Astrocyte of the spinal cord (primary cell): ENCODE results near the gene RERE.
A peak's percentile ranks its signal among the peaks of the same experiment; 100 is the strongest.

Experiments
- DNase-seq: peaks from one replicate; pipeline ENCODE4 v3.0.0; 2011; ENCODE audit warnings: low read depth, low spot score
- H3K4me3 ChIP-seq: 2 replicates; pipeline ENCODE4 v1.5.1; 2011; ENCODE audit warnings: low read depth, mild to moderate bottlenecking, low read length, moderate library complexity
- CTCF ChIP-seq: IDR thresholded peaks from 2 replicates; pipeline ENCODE4 v1.5.1; 2012; ENCODE audit warnings: low read depth, mild to moderate bottlenecking, low read length, inconsistent platforms
- in situ Hi-C: cut with HindIII; loops from 2 replicates; pipeline ENCODE4 v1.10.0; 2017; ENCODE audit warnings: low sequenced_read_pairs

The RERE gene

GRCh38 chr1:8417625-8418024 lies 399.8 kb downstream of the RERE start:
- no peak for DNase-seq
- no peak for TF ChIP-seq CTCF
- in situ Hi-C loops, result no loop called here
- H3K4me3 ChIP-seq, result no peak overlapping the region

- no peak overlapping the region for H3K4me3 ChIP-seq
- DNase-seq, result no peak
- in situ Hi-C loops, result no loop called here
- TF ChIP-seq CTCF, result no peak
These were observed 400.6 kb downstream of the RERE start for GRCh38 chr1:8416881-8417280.

DNA sequence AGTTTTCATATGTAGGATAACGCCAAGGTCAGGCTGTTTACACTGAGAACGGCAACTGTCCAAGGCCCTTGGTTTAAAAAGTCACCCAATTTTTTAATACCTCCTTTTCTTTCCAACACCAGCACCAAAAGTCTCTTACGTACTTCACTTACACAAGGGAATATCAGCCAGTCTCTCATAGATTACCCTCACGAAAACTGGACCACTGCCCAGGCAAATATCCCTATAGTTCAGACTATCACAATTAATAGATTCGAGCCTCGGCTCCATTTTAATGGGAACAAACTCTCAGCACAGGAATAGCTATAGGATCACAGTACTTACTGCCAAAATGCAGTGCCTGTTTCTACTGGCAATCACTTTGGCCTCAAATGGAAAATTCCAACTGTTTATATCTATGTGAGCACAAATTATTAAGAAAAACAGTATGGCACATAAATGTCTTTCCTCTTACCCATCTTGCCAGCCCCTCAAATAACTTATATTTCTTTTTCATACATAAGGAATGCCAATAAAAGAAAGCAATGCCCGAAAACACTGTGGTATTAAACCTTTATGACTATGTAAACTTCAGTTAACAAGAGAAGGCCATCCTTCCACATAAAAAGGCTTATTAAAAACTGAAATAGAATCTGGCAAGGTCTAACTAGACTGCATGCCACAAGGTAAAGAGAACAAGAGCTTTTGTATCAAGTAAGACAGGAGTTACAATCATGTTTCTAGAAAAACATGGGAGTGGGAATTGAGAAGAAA lies 401.7 kb downstream of the RERE start:
- in situ Hi-C loops, result no loop called here
- DNase-seq, result no peak
- no peak overlapping the region for H3K4me3 ChIP-seq
- TF ChIP-seq CTCF, result no peak

DNA sequence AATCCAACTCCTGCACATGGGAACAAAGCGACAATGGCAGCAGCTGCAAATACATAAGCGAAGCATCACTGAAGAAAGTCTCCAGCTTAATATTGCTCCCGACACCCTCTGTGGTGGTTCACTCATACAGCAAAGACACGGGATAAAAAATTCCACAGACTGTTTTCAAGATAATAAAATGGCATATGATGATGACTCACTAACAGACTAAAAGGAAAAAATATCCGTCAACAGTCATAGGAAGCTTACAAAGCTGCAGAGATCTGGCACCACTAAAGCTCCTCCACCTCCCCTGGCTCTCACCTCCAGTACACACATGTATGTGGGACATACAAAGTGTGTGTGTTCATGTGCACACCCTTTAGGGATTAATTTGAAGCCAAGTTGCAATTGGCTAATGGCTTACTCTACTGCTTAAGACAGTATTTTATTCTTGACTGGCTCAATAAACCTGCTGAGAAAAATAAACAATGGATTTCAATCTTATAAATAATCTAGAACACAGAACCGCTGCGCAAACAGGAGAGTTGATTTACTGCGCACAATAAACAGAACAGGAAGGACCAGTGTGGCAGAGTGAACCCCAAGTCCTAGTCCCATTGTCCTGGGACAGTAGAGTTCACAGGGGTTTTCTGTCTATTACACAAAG lies 405.1 kb downstream of the RERE start:
- no peak overlapping the region for H3K4me3 ChIP-seq
- peak; percentile 89 for DNase-seq
- in situ Hi-C loops, result no loop called here
- TF ChIP-seq CTCF, result peak; percentile 14

DNA sequence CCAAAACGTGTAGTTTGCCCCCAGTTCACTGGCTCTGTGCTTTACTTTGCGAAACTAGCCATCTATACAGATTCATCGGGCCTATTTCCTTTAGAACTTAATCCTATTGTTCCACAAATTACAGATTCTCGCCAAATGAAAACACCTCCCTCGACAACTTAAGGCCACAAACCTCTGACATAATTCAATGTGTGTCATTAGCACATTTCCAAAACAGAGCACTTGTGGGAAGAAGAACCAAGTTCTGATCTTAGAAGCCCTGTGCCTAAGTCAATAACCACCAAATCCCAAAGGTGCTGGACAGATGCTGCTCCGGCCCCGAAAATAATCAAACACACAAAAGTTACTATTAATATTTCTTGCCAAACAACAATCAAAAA lies 405.6 kb downstream of the RERE start:
- TF ChIP-seq CTCF, result no peak
- DNase-seq, result no peak
- in situ Hi-C loops, result no loop called here
- H3K4me3 ChIP-seq, result no peak overlapping the region

DNA sequence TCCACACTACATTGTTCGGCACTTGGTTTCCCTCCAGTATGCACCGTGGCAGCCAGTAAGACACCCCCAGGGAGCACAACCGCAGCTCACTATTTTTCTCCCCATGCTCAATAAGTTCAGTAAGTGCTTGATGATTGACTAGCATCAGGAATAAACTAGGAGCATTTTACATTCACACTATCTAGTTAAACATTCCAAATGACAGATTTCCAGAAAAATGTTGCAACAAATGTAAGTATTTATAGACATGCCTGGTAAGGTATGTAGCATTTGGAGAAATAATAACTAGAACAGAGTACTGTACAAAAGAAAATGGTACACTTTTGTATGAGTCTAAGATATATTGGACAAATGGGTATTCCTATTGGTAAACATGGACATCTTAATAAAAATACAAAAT lies 406.6 kb downstream of the RERE start:
- DNase-seq, result no peak
- in situ Hi-C loops, result no loop called here
- no peak overlapping the region for H3K4me3 ChIP-seq
- no peak for TF ChIP-seq CTCF
